Measurements from ENCODE around the gene CAVIN4. TPM values are rescaled to one million over a fixed set of nuclear protein-coding genes. Genes with fewer than 3 reads are reported as not detected.

The CAVIN4 gene
- total and polyA plus RNA-seq, 9 of the 15 experiments (the other 6 are each of a cell fraction or from before 2014, with no cell fraction given) = 0.06 to 0.29 (median 0.18) TPM

GRCh38 chr9:100619665-100620064 is 41.8 kb downstream of the CAVIN4 start:
- Histone ChIP-seq H3K9me1 (ENCODE audit: control insufficient read depth, insufficient read depth, low read length) (no peaks in the 10 kb centered on the region), H3K9me3 (replicated peaks; ENCODE audit: control insufficient read depth, insufficient read depth, low read depth, low read length) (no peaks in the 10 kb centered on the region), H3K4me2 (ENCODE audit: insufficient read depth, low read length) (no peak overlapping the region), H3K27me3 (ENCODE audit: control insufficient read depth in 2 of 2, insufficient read depth in 2 of 2, low read length in 2 of 2) (no peaks in the 10 kb centered on the region), H4K20me1 (replicated peaks; ENCODE audit: control insufficient read depth, insufficient read depth, low read length) (no peaks in the 10 kb centered on the region), H3K4me3 (no peak overlapping the region), H3K9ac (ENCODE audit: insufficient read depth in 1 of 2, low read depth in 2 of 2, low read length in 2 of 2) (no peak overlapping the region), H2AFZ (ENCODE audit: low read depth, low read length) (no peak overlapping the region), H3K36me3 (ENCODE audit: control insufficient read depth, insufficient read depth, low read length) (no peaks in the 10 kb centered on the region), H3K27ac (ENCODE audit: extremely low read depth, low read depth, low read length) (no peak overlapping the region), H3K79me2 (ENCODE audit: control insufficient read depth, insufficient read depth, low read length) (no peaks in the 10 kb centered on the region), H3K4me1 (replicated peaks in 1 of 2; ENCODE audit: control insufficient read depth in 2 of 2, insufficient read depth in 2 of 2, low read length in 2 of 2) (no peaks in the 10 kb centered on the region)
- WGBS (ENCODE audit: insufficient coverage, low coverage, missing lambda C conversion rate) = 0% methylated on average over 5 of the region's 5 CpGs
- DNase-seq (ENCODE audit: extremely low read depth in 1 of 4, low spot score in 3 of 4) (no peak), FAIRE-seq (no peak), ATAC-seq (no peak)
- BruUV-seq (replicated peaks) = no TSS peak
- in situ Hi-C loops (cut with MboI) = no loop called here
- ChIA-PET POLR2A (interaction anchor here (1.4 kb wide), 1 partner anchor 17 kb away, joined by 3 read pairs; no protein-coding TSS in a partner anchor), CTCF (ENCODE audit: low intra/inter-chr PET ratio) (no interaction called here)
- intact Hi-C loops (cut with micrococcal nuclease) = no loop called here
- TF ChIP-seq HINFP (tag; conservative IDR thresholded peaks at IDR 0.05; ENCODE audit: low read depth) (no peak), FOXO4 (CRISPR knock-in tag; IDR thresholded peaks at IDR 0.05) (no peak), NBN (IDR thresholded peaks at IDR 0.05; ENCODE audit: low read depth) (no peak), TBP (optimal IDR thresholded peaks at IDR 0.05; ENCODE audit: low read depth, low read length) (no peak)
